Mucosa of stomach (tissue), 1 donor: ENCODE measurements around the gene ESYT2.

Source experiments
- H3K27me3 ChIP-seq: one replicate; pipeline ENCODE4 v1.7.0; 2013; ENCODE audit warnings: mild to moderate bottlenecking, low read length; ENCODE audit not compliant: control insufficient read depth, insufficient read depth
- H3K36me3 ChIP-seq: one replicate; pipeline ENCODE4 v1.7.0; 2013; ENCODE audit warnings: low read length; ENCODE audit not compliant: control insufficient read depth, insufficient read depth
- H3K4me1 ChIP-seq: one replicate; pipeline ENCODE4 v1.7.0; 2013; ENCODE audit warnings: mild to moderate bottlenecking, low read length; ENCODE audit not compliant: control insufficient read depth, insufficient read depth
- H3K4me3 ChIP-seq: one replicate; pipeline ENCODE4 v1.7.0; 2013; ENCODE audit warnings: low read length
- H3K9ac ChIP-seq: one replicate; pipeline ENCODE4 v1.7.0; 2013; ENCODE audit warnings: mild to moderate bottlenecking, low read length, moderate library complexity
- H3K9me3 ChIP-seq: one replicate; pipeline ENCODE4 v1.7.0; 2013; ENCODE audit warnings: mild to moderate bottlenecking, low read length, moderate library complexity; ENCODE audit not compliant: control insufficient read depth
- donor health status: Pancreatic carcinoma.

ESYT2 gene

DNA sequence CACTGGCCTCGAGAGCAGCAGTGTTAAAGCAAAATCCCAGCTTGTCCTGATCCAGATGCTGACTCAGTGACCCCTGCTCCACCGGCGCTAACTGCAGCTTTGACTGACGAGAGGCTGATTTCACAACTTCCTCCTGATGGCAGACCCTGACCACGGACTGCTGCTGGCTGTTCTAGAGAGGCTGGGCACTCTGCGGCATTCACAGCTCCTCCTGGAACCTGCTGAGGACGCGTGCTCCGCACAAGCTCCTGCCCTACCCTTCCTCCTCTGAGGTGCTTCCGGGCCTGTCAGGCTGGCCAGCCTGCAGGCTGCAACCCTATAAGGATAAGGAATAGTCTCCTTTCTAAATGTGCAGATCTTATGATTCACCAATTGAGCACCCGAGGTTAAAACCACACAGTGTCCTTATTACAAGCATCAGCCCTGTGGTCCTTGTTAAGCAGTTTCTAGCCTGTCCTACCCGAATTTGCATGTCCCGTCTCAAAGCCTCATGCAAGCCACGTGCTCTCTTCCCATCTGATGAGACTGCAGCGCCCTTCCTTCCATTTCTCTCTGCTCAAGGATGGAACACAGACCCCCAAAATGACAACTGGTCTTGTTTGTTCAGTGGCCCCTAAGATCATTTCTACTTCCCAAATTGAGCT, 89.2 kb downstream of the ESYT2 start:
- Histone ChIP-seq H3K36me3 (peaks cover 10% of the 10 kb centered on the region), H3K4me3 (no peak overlapping the region), H3K4me1 (peaks cover 20% of the 10 kb centered on the region), H3K27me3 (no peaks in the 10 kb centered on the region), H3K9ac (no peak overlapping the region), H3K9me3 (no peaks in the 10 kb centered on the region)

DNA sequence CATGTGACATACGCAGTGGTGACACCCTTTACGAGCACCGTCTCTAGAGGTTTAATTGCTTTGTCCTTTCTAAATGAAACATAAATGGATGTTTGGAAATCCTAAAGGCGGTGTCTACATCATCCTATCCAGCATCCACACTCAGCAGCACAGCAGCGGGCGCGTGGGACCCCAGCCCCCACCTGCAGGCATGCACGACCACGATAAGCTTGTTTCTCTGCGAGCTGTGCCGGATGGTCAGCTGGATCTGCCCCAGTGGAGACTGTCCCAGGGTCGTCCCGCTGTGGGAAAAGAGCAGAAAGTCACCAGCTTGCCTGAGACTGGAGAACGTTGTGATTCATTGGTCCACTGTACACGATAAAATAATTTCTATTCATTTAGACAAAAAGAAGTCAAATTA, 90.5 kb downstream of the ESYT2 start:
- Histone ChIP-seq H3K9me3 (no peaks in the 10 kb centered on the region), H3K36me3 (peaks cover 15% of the 10 kb centered on the region), H3K27me3 (no peaks in the 10 kb centered on the region), H3K4me1 (peaks cover 20% of the 10 kb centered on the region), H3K9ac (no peak overlapping the region), H3K4me3 (no peak overlapping the region)

DNA sequence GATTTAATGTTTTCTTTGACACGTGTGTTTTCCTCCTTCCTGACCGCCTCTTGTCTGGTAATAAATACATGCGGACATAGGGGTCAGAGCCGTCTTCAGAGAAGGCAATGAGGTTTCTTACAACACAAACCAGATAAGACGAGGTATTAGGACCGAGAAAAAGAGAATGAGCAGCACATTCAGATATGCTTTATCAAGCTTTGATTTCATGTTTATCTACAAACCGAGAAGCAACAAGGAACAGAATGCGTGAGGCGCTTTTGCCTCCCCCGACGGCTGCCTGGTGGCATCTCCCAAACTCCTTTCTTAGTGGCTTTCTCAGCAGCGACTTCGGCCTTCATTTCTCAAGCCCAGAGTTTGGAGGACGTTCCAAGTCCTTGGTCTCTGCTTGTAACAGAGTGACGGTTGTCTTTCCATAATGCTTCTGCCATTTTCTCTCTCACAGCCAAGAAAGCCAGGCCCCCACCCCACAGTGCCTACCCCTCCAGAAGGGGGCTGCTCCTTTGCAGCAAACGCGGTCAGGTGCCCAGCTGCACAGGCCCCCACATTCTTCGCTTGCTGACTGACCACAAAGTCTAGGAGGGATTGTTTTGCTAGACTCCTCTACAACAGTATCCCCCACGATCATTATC, 92.1 kb downstream of the ESYT2 start:
- Histone ChIP-seq H3K36me3 (peaks cover 11% of the 10 kb centered on the region), H3K9me3 (no peaks in the 10 kb centered on the region), H3K27me3 (no peaks in the 10 kb centered on the region), H3K4me1 (peaks cover 20% of the 10 kb centered on the region), H3K9ac (no peak overlapping the region), H3K4me3 (no peak overlapping the region)

DNA sequence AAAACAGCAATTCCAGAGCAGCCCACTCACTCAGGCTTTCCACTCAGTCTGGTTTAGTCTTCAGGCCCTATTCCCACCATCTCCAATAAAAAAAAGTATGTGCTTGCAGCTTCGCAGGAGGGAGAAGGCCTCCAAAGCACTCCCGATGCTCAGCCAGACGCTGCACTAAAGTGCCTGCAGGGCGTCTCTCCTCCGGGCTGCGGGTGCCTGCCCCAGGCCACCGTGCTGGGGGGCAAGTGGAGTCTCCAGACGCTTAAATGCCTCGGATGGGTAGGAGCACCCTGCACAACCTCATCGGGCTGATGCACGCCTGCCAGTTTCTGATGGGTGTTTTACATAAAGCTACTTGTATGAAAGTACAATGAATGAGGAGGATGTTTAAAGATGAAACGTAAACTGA, 93.4 kb downstream of the ESYT2 start:
- Histone ChIP-seq H3K36me3 (peaks cover 5% of the 10 kb centered on the region), H3K4me1 (peaks cover 13% of the 10 kb centered on the region), H3K9ac (no peak overlapping the region), H3K4me3 (no peak overlapping the region), H3K27me3 (no peaks in the 10 kb centered on the region), H3K9me3 (no peaks in the 10 kb centered on the region)

DNA sequence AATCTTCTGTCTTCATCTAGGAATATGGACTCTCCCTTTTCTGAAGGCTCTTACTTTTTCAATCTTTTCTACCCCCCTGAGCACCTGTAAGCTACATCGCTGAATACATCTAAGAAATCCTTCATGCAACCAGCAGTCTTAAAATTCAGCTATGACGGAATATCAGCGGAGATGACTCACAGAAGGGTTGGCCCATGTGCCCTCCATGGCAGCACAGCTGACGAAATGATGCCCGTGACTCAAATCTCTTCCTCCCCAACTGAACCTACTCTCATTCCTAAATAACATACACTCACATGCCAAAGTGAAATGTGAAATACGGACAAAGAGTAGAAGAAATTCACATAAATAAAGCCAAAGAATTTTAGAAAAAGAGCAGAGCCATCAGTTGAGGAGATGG, 94.4 kb downstream of the ESYT2 start:
- H3K4me1 ChIP-seq, result peaks cover 3% of the 10 kb centered on the region
- peaks cover 5% of the 10 kb centered on the region for H3K36me3 ChIP-seq
- no peaks in the 10 kb centered on the region for H3K9me3 ChIP-seq

DNA sequence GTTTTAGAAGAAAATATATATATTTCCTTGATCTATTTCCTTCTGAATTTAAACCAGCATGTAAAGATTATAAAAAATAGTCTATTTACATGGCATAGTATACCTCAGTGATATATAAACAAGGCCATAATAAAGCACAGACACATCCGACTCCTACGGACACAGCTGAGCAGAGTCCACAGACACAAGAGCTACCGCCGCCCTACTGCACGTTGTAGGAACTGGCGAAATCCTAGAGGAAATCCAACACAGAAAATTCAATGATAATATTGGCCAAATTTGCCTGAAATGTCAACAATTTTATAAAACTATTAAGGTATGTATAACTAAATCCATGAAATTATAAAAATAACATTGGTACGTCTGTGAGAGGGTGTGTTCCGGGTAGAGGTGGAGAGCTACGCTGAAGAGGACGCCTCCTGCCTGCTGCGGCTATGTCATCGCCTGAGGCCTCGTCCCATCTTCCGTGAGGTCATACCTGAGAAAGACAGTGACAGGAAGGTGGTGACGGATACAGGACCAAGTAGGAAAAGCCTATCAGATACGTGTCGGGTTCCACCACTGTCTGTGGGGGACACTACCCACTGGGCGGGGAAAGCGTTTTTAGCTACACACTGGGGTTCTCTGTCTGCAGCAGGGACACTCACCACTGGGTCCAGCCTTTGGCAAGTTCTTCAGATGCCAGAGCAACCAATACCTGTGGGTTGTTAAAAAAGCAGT, 95.4 kb downstream of the ESYT2 start:
- H3K4me3 ChIP-seq, result no peak overlapping the region
- H3K9me3 ChIP-seq, result no peaks in the 10 kb centered on the region
- no peak overlapping the region for H3K9ac ChIP-seq
- H3K27me3 ChIP-seq, result no peaks in the 10 kb centered on the region
- H3K4me1 ChIP-seq, result no peaks in the 10 kb centered on the region
- H3K36me3 ChIP-seq, result peaks cover 5% of the 10 kb centered on the region

More for the DNA sequence above, 94.4 kb downstream of the ESYT2 start:
- Histone ChIP-seq H3K9ac (no peak overlapping the region), H3K4me3 (no peak overlapping the region), H3K27me3 (no peaks in the 10 kb centered on the region)

DNA sequence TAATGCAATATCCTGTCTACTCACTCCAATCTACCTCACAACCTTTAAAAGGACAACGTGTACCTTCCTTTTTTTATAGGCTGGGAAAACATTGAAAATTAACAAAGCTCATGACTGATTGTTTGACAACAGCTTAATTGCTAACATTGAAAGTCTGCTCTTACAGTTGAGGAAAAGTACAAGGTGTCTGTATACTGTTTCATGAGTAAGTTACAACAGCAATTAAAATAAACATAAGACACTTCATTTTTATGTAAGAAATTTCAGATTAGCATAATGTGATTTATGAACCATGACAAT, 96.1 kb downstream of the ESYT2 start:
- H3K4me1 ChIP-seq, result no peaks in the 10 kb centered on the region
- H3K36me3 ChIP-seq, result peaks cover 5% of the 10 kb centered on the region
- H3K27me3 ChIP-seq, result no peaks in the 10 kb centered on the region
- H3K9ac ChIP-seq, result no peak overlapping the region
- no peak overlapping the region for H3K4me3 ChIP-seq
- no peaks in the 10 kb centered on the region for H3K9me3 ChIP-seq

DNA sequence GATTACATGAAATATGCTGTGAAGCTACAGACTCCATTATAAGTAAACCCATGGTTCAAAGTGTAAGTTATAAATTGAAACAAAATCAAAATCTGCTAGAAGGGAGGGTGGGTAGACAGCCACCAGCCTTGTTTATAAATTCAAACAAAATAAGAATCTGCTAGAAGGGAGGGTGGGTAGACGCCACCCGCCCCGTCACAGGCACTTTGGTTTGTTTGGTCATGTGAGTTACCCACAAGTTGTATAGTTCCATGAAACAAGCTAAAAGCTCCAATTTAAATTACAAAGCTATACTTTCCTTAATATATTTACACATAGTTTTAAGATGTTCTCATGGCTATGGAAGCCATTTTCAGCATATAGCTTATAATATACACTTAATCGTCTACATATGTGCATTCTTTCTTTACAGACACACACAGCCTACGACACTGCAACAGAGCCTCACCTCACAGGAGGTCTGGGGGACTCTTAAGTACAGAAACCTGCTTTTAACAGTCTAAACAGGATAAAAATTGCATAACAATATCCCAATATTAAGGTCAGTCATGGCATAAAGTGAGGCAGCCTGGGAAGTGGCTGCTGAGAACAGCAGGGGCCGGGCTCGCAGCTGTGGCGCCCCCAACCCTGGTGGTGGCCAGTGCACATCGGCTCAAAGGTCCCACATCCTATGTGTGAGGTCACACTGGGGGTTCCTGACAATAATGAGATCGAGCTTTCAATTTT, 96.7 kb downstream of the ESYT2 start:
- Histone ChIP-seq H3K9ac (no peak overlapping the region), H3K9me3 (no peaks in the 10 kb centered on the region), H3K4me3 (no peak overlapping the region), H3K4me1 (no peaks in the 10 kb centered on the region), H3K27me3 (no peaks in the 10 kb centered on the region), H3K36me3 (peaks cover 5% of the 10 kb centered on the region)

DNA sequence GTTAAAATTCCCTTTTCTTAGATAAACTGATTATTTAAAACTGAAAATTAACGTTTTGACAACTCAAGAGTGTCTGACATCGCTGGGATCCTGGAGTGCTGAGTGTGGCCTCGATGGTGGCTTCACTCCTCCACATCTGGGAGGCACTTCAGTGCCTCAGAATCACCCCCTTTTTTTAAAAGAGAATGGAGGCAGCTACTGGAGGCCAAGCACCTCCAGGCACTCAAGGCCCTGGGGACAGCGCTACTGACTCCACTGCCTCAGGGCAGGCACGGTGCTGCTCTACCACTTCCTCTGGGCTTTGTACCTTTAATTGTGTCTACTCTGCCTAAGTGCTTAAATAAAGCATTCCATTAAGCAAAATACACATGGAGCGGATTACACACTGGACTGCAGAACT, 97.5 kb downstream of the ESYT2 start:
- no peaks in the 10 kb centered on the region for H3K4me1 ChIP-seq
- no peaks in the 10 kb centered on the region for H3K27me3 ChIP-seq
- no peak overlapping the region for H3K9ac ChIP-seq
- peaks cover 5% of the 10 kb centered on the region for H3K36me3 ChIP-seq
- H3K9me3 ChIP-seq, result no peaks in the 10 kb centered on the region
- no peak overlapping the region for H3K4me3 ChIP-seq

DNA sequence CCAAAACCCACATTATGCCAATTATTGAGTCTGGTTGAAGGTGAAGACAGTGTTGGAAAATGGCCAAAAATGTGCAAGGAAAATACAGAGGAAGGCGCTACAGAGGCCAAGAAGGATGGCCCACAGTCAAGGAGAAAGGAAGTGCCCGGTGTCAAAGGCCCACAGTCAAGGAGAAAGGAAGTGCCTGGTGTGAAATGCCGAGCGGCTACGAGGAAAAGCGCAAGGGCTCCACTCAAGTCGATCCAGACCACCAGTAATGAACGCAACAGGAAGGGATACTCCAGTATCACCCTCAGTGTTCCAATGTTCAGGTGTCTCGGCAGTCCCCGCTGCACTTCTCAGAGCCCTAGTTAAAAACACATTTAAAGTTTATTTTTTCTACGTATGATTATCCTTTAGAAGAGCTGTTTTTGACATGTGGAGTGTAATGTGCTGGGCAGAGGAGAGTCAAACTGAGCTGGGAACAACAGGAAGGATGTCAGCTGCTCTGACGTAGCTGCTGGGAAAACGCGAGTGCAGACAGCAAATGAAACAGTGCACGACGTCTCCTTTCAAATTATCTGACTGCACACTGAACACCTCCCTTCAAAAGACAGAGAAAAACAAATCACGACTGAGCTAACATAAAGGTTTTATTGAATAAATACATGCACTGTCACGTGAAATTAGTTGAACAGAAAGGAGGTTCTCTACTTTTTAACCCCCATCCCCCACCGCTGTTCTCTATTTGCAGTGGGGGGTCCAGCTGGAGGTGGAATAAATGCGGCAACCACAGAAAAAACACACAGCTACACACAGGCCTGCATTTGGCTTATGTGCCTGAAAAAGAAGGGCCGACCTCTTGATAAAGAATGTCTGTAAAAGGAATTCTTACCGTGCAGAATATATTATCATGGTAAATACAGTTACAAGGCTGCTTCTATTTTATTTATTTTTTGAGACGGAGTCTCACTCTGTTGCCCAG, 98.6 kb downstream of the ESYT2 start:
- H3K4me3 ChIP-seq, result no peak overlapping the region
- no peaks in the 10 kb centered on the region for H3K4me1 ChIP-seq
- no peaks in the 10 kb centered on the region for H3K27me3 ChIP-seq
- no peak overlapping the region for H3K9ac ChIP-seq
- peaks cover 5% of the 10 kb centered on the region for H3K36me3 ChIP-seq
- no peaks in the 10 kb centered on the region for H3K9me3 ChIP-seq

DNA sequence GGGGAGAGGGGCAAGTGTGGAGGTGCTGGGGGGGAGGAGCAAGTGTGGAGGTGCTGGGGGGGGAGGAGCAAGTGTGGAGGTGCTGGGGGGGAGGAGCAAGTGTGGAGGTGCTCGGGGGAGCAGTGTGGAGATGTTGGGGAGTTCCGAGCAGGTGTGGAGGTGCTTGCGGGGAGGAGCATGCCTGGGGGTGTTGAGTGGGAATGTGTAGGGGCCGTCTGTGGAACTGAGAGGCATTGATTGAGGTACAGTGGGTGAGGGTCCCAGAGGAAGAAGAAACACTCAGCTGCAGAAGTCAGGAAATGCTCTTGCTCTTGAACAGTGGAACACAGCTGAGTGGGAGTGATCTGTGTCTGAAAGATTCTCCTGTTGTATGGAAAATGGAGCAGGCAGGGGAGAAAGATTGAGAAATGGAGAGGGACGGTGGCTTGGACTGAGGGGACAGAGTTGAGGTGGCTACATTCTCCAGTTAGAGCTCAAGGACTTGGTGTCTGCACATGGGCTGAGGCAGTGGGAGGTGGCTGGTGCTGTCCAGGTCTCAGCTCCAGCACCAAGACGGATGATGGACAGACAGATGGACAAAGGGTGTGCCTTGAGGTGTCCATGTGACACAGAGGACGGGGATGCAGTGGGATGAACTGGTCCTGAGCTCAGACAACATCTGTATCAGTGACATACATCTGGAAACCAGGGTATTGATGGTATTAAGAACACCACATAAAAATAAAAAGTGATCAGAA, 99.5 kb downstream of the ESYT2 start:
- no peak overlapping the region for H3K4me3 ChIP-seq
- H3K4me1 ChIP-seq, result no peaks in the 10 kb centered on the region
- no peaks in the 10 kb centered on the region for H3K9me3 ChIP-seq
- peaks cover 5% of the 10 kb centered on the region for H3K36me3 ChIP-seq
- no peaks in the 10 kb centered on the region for H3K27me3 ChIP-seq
- no peak overlapping the region for H3K9ac ChIP-seq
